Measurements from ENCODE around the gene CACNA1I. TPM values are rescaled to one million over a fixed set of nuclear protein-coding genes. Genes with fewer than 3 reads are reported as not detected.

Gene CACNA1I
- polyA plus RNA-seq, 1 of the 3 experiments (the other 2 are of a cell fraction) = not detected

GRCh38 chr22:39648630-39648950 lies 78.0 kb downstream of the CACNA1I start:
- Histone ChIP-seq H4K20me1 (ENCODE audit: insufficient read depth) (no peaks in the 10 kb centered on the region), H2AFZ (ENCODE audit: low read depth) (no peak overlapping the region), H3K9me2 (no peaks in the 10 kb centered on the region), H3K9me3 (no peaks in the 10 kb centered on the region), H3K27me3 (ENCODE audit: insufficient read depth) (no peaks in the 10 kb centered on the region), H3F3A (replicated peaks; ENCODE audit: insufficient read depth) (no peaks in the 10 kb centered on the region), H3K4me3 (ENCODE audit: low read depth in 2 of 2, low read length in 1 of 2) (no peak overlapping the region), H3K4me1 (ENCODE audit: control insufficient read depth in 1 of 2, insufficient read depth in 2 of 2, low read depth in 1 of 2, low read length in 1 of 2) (no peaks in the 10 kb centered on the region), H3K79me2 (ENCODE audit: insufficient read depth) (no peaks in the 10 kb centered on the region), H3K4me2 (no peak overlapping the region), H3K36me3 (replicated peaks in 1 of 2; ENCODE audit: control insufficient read depth in 1 of 2, insufficient read depth in 2 of 2, low read length in 1 of 2) (no peaks in the 10 kb centered on the region), H3K9ac (no peak overlapping the region), H3K27ac (ENCODE audit: low read depth in 2 of 2, low read length in 1 of 2) (no peak overlapping the region)
- no peak for DNase-seq
- TF ChIP-seq USF1 (IDR thresholded peaks at IDR 0.05; ENCODE audit: borderline replicate concordance, low read depth) = no peak
- TF ChIP-seq EZH2phosphoT487 (IDR thresholded peaks at IDR 0.05; ENCODE audit: borderline replicate concordance, low read depth) = no peak
- TF ChIP-seq NRF1 (IDR thresholded peaks at IDR 0.05; ENCODE audit: low read depth, low read length) = no peak
- no peak for TF ChIP-seq FOXM1 (IDR thresholded peaks at IDR 0.05; ENCODE audit: low read depth)
- no peak for TF ChIP-seq YY1 (IDR thresholded peaks at IDR 0.05; ENCODE audit: low read depth)
- TF ChIP-seq SIN3A (IDR thresholded peaks at IDR 0.05; ENCODE audit: borderline replicate concordance, low read depth, low read length) = no peak
- no peak for TF ChIP-seq ELF1 (IDR thresholded peaks at IDR 0.05)
- TF ChIP-seq CTCF (IDR thresholded peaks at IDR 0.05) = no peak
- TF ChIP-seq JUND (IDR thresholded peaks at IDR 0.05) = no peak
- no peak for TF ChIP-seq MAX (IDR thresholded peaks at IDR 0.05; ENCODE audit: low read depth)
- TF ChIP-seq EP300 (IDR thresholded peaks at IDR 0.05; ENCODE audit: borderline replicate concordance in 1 of 2, low read depth in 1 of 2, low read length in 1 of 2) = no peak
- no peak for TF ChIP-seq MEF2A (IDR thresholded peaks at IDR 0.05; ENCODE audit: borderline replicate concordance, low read depth)
- TF ChIP-seq ZBTB33 (IDR thresholded peaks at IDR 0.05; ENCODE audit: borderline replicate concordance, low read depth) = no peak
- WGBS (ENCODE audit: low lambda C conversion rate) = 71% methylated on average over 1 of the region's 5 CpGs
- ChIA-PET CTCF (no interaction called here), POLR2A (no interaction called here)

GRCh38 chr22:39649500-39650089 lies 79.0 kb downstream of the CACNA1I start:
- DNase-seq = no peak
- 96% methylated on average over 15 of the region's 41 CpGs for WGBS (ENCODE audit: low lambda C conversion rate)
- no peaks in the 10 kb centered on the region for H3K27me3 ChIP-seq (ENCODE audit: insufficient read depth)
- no peaks in the 10 kb centered on the region for H3K36me3 ChIP-seq (replicated peaks in 1 of 2; ENCODE audit: control insufficient read depth in 1 of 2, insufficient read depth in 2 of 2, low read length in 1 of 2)
- H3K27ac ChIP-seq (ENCODE audit: low read depth in 2 of 2, low read length in 1 of 2) = no peak overlapping the region
- H3K4me3 ChIP-seq (ENCODE audit: low read depth in 2 of 2, low read length in 1 of 2) = no peak overlapping the region
- CTCF ChIA-PET = no interaction called here
- H3F3A ChIP-seq (replicated peaks; ENCODE audit: insufficient read depth) = no peaks in the 10 kb centered on the region
- no peak overlapping the region for H3K9ac ChIP-seq
- TF ChIP-seq GABPA (IDR thresholded peaks at IDR 0.05; ENCODE audit: low read depth) = no peak
- no peak for TF ChIP-seq ZBTB33 (IDR thresholded peaks at IDR 0.05; ENCODE audit: borderline replicate concordance, low read depth)
- no peak for TF ChIP-seq IRF3 (IDR thresholded peaks at IDR 0.05; ENCODE audit: low read depth, low read length)
- no peak for TF ChIP-seq RAD21 (IDR thresholded peaks at IDR 0.05; ENCODE audit: low read length)
- no peak overlapping the region for H2AFZ ChIP-seq (ENCODE audit: low read depth)
- no peaks in the 10 kb centered on the region for H3K9me3 ChIP-seq
- no peaks in the 10 kb centered on the region for H3K9me2 ChIP-seq
- POLR2A ChIA-PET = no interaction called here
- H4K20me1 ChIP-seq (ENCODE audit: insufficient read depth) = no peaks in the 10 kb centered on the region
- no peak overlapping the region for H3K4me2 ChIP-seq
- H3K4me1 ChIP-seq (ENCODE audit: control insufficient read depth in 1 of 2, insufficient read depth in 2 of 2, low read depth in 1 of 2, low read length in 1 of 2) = no peaks in the 10 kb centered on the region
- H3K79me2 ChIP-seq (ENCODE audit: insufficient read depth) = no peaks in the 10 kb centered on the region

Measured in SK-N-SH (cell line).